Nephron (organoid): Measurements from ENCODE around the gene RDM1.
A peak's percentile ranks its signal among the peaks of the same experiment; 100 is the strongest.

ENCODE experiments used
- H3K27ac Mint-ChIP-seq, 3 experiments: 2 replicates each; pipeline ENCODE4 v1.8.0; 2020; ENCODE audit warnings: mixed read lengths in 3 of 3, mild to moderate bottlenecking in 2 of 3, moderate library complexity in 1 of 3
- H3K27me3 Mint-ChIP-seq: 2 replicates; pipeline ENCODE4 v1.8.0; 2021; ENCODE audit warnings: low read depth, mild to moderate bottlenecking, moderate library complexity, mixed read lengths
- H3K36me3 Mint-ChIP-seq: 2 replicates; pipeline ENCODE4 v1.8.0; 2020; ENCODE audit warnings: low read depth, mixed read lengths
- H3K4me1 Mint-ChIP-seq: 2 replicates; pipeline ENCODE4 v1.8.0; 2020; ENCODE audit warnings: mixed read lengths
- H3K4me3 Mint-ChIP-seq, 3 experiments: 2 replicates each; pipeline ENCODE4 v1.8.0; 2020; ENCODE audit warnings: mild to moderate bottlenecking in 3 of 3, mixed read lengths in 3 of 3, moderate library complexity in 2 of 3
- H3K9me3 Mint-ChIP-seq: 2 replicates; pipeline ENCODE4 v1.8.0; 2020; ENCODE audit warnings: mixed read lengths
- CTCF ChIP-seq, 3 experiments: fragments of 200-600 bp; sonication (generic); IDR thresholded peaks; one replicate each; pipeline ENCODE4 v1.5.0; 2021; ENCODE audit warnings: antibody characterized with exemption in 3 of 3; ENCODE audit not compliant: unreplicated experiment in 3 of 3

The RDM1 gene

GRCh38 chr17:35972535-35972934 is 42.0 kb upstream of the RDM1 start:
- H3K27me3 Mint-ChIP-seq: peaks cover 8% of the 10 kb centered on the region
- no peaks in the 10 kb centered on the region for H3K36me3 Mint-ChIP-seq
- H3K9me3 Mint-ChIP-seq: no peaks in the 10 kb centered on the region
- peaks cover 13% of the 10 kb centered on the region for H3K4me1 Mint-ChIP-seq
- TF ChIP-seq CTCF (IDR thresholded peaks at IDR 0.05; ENCODE audit: unreplicated experiment in 3 of 3): no peak
- no peak overlapping the region for H3K4me3 Mint-ChIP-seq
- no peak overlapping the region for H3K27ac Mint-ChIP-seq

GRCh38 chr17:35972066-35972465 is 41.5 kb upstream of the RDM1 start:
- peaks cover 8% of the 10 kb centered on the region for H3K27me3 Mint-ChIP-seq
- TF ChIP-seq CTCF (IDR thresholded peaks at IDR 0.05; ENCODE audit: unreplicated experiment in 3 of 3): no peak
- no peak overlapping the region for H3K27ac Mint-ChIP-seq
- H3K4me3 Mint-ChIP-seq: no peak overlapping the region
- peaks cover 13% of the 10 kb centered on the region for H3K4me1 Mint-ChIP-seq
- no peaks in the 10 kb centered on the region for H3K36me3 Mint-ChIP-seq
- H3K9me3 Mint-ChIP-seq: no peaks in the 10 kb centered on the region

GRCh38 chr17:35969558-35970380 is 39.2 kb upstream of the RDM1 start:
- Mint-ChIP-seq H3K27me3 (peaks cover 8% of the 10 kb centered on the region), H3K4me1 (peaks cover 13% of the 10 kb centered on the region), H3K36me3 (no peaks in the 10 kb centered on the region), H3K4me3 (no peak overlapping the region), H3K27ac (peak overlapping the region; percentile 56 to 84 (median 67)), H3K9me3 (no peaks in the 10 kb centered on the region)
- TF ChIP-seq CTCF (IDR thresholded peaks at IDR 0.05; ENCODE audit: unreplicated experiment in 3 of 3): peak; percentile 78 to 85 (median 79)

- H3K27me3 Mint-ChIP-seq: peaks cover 8% of the 10 kb centered on the region
- H3K9me3 Mint-ChIP-seq: no peaks in the 10 kb centered on the region
- H3K4me1 Mint-ChIP-seq: peaks cover 13% of the 10 kb centered on the region
- no peaks in the 10 kb centered on the region for H3K36me3 Mint-ChIP-seq
- no peak overlapping the region for H3K27ac Mint-ChIP-seq
- no peak for TF ChIP-seq CTCF (IDR thresholded peaks at IDR 0.05; ENCODE audit: unreplicated experiment in 3 of 3)
- H3K4me3 Mint-ChIP-seq: no peak overlapping the region
Observed at GRCh38 chr17:35968520-35969054, 38.0 kb upstream of the RDM1 start.

GRCh38 chr17:35965272-35965671 is 34.7 kb upstream of the RDM1 start:
- no peak for TF ChIP-seq CTCF (IDR thresholded peaks at IDR 0.05; ENCODE audit: unreplicated experiment in 3 of 3)
- H3K36me3 Mint-ChIP-seq: no peaks in the 10 kb centered on the region
- H3K4me1 Mint-ChIP-seq: peaks cover 10% of the 10 kb centered on the region
- no peaks in the 10 kb centered on the region for H3K27me3 Mint-ChIP-seq
- no peak overlapping the region for H3K27ac Mint-ChIP-seq
- H3K9me3 Mint-ChIP-seq: no peaks in the 10 kb centered on the region
- no peak overlapping the region for H3K4me3 Mint-ChIP-seq

- H3K4me1 Mint-ChIP-seq: no peaks in the 10 kb centered on the region
- no peak for TF ChIP-seq CTCF (IDR thresholded peaks at IDR 0.05; ENCODE audit: unreplicated experiment in 3 of 3)
- H3K36me3 Mint-ChIP-seq: no peaks in the 10 kb centered on the region
- no peak overlapping the region for H3K4me3 Mint-ChIP-seq
- no peaks in the 10 kb centered on the region for H3K27me3 Mint-ChIP-seq
- no peaks in the 10 kb centered on the region for H3K9me3 Mint-ChIP-seq
- no peak overlapping the region for H3K27ac Mint-ChIP-seq
Observed at GRCh38 chr17:35963663-35964062, 33.1 kb upstream of the RDM1 start.
